ENCODE measurements around the gene DYRK1A.
"Not testable (repeated sequence)": the region's sequence is repeated elsewhere in the genome, so short reads cannot be mapped to it uniquely, and the experiment has no call there.

Gene DYRK1A

GRCh38 chr21:37520801-37521200, 154.2 kb downstream of the DYRK1A start:
- no peak for DNase-seq
- Histone ChIP-seq H3K4me1 (ENCODE audit: control insufficient read depth, insufficient read depth, low read depth, low read length) (no peaks in the 10 kb centered on the region), H3K14ac (ENCODE audit: low read length in 2 of 2) (no peak overlapping the region), H2AK5ac (ENCODE audit: low read length, severe bottlenecking) (no peak overlapping the region), H4K8ac (ENCODE audit: low read length) (no peak overlapping the region), H3K36me3 (ENCODE audit: control insufficient read depth in 1 of 2, insufficient read depth in 2 of 2, low read depth in 1 of 2, low read length in 2 of 2) (peaks cover 14 to 36% of the 10 kb centered on the region in 2 experiments), H3K18ac (ENCODE audit: low read depth in 1 of 2, low read length in 2 of 2) (no peak overlapping the region), H3K27ac (ENCODE audit: low read length, poor library complexity, severe bottlenecking) (no peak overlapping the region), H3K23ac (ENCODE audit: low read length in 2 of 2) (no peak overlapping the region), H4K91ac (ENCODE audit: low read length) (no peak overlapping the region), H3K9me3 (ENCODE audit: control insufficient read depth, low read length) (no peaks in the 10 kb centered on the region), H2BK15ac (ENCODE audit: low read depth, poor library complexity, severe bottlenecking) (no peak overlapping the region), H2AFZ (ENCODE audit: low read depth, low read length) (no peak overlapping the region), H3K27me3 (ENCODE audit: control insufficient read depth in 1 of 2, insufficient read depth in 1 of 2, low read length in 2 of 2) (no peaks in the 10 kb centered on the region), H3K4me3 (ENCODE audit: insufficient read depth in 1 of 2, low read depth in 1 of 2, low read length in 2 of 2) (no peak overlapping the region), H3K4ac (ENCODE audit: low read depth in 1 of 2, low read length in 2 of 2) (no peak overlapping the region), H3K79me1 (replicated peaks; ENCODE audit: low read length, poor library complexity, severe bottlenecking) (peaks cover 12% of the 10 kb centered on the region), H3K4me2 (ENCODE audit: low read length, poor library complexity, severe bottlenecking) (no peak overlapping the region), H2BK12ac (ENCODE audit: low read length in 2 of 2) (no peak overlapping the region), H3K9ac (ENCODE audit: low read length) (no peak overlapping the region), H2BK5ac (ENCODE audit: low read depth, low read length, poor library complexity, severe bottlenecking) (no peak overlapping the region), H2BK120ac (ENCODE audit: low read depth, low read length) (no peak overlapping the region)
- 95% methylated on average over 11 of the region's 11 CpGs for WGBS

- WGBS = 98% methylated on average over 7 of the region's 7 CpGs
- Histone ChIP-seq H2AFZ (ENCODE audit: low read depth, low read length) (no peak overlapping the region), H3K4me2 (ENCODE audit: low read length, poor library complexity, severe bottlenecking) (no peak overlapping the region), H3K27ac (ENCODE audit: low read length, poor library complexity, severe bottlenecking) (no peak overlapping the region), H4K8ac (ENCODE audit: low read length) (no peak overlapping the region), H2BK12ac (ENCODE audit: low read length in 2 of 2) (no peak overlapping the region), H3K23ac (ENCODE audit: low read length in 2 of 2) (no peak overlapping the region), H2BK15ac (ENCODE audit: low read depth, poor library complexity, severe bottlenecking) (no peak overlapping the region), H3K9ac (ENCODE audit: low read length) (no peak overlapping the region), H3K79me1 (replicated peaks; ENCODE audit: low read length, poor library complexity, severe bottlenecking) (peaks cover 7% of the 10 kb centered on the region), H2AK5ac (ENCODE audit: low read length, severe bottlenecking) (no peak overlapping the region), H3K4me3 (ENCODE audit: insufficient read depth in 1 of 2, low read depth in 1 of 2, low read length in 2 of 2) (no peak overlapping the region), H2BK5ac (ENCODE audit: low read depth, low read length, poor library complexity, severe bottlenecking) (no peak overlapping the region), H2BK120ac (ENCODE audit: low read depth, low read length) (no peak overlapping the region), H3K4ac (ENCODE audit: low read depth in 1 of 2, low read length in 2 of 2) (no peak overlapping the region), H3K9me3 (ENCODE audit: control insufficient read depth, low read length) (no peaks in the 10 kb centered on the region), H3K36me3 (ENCODE audit: control insufficient read depth in 1 of 2, insufficient read depth in 2 of 2, low read depth in 1 of 2, low read length in 2 of 2) (peaks cover 14 to 27% of the 10 kb centered on the region in 2 experiments), H3K14ac (ENCODE audit: low read length in 2 of 2) (no peak overlapping the region), H3K4me1 (ENCODE audit: control insufficient read depth, insufficient read depth, low read depth, low read length) (no peaks in the 10 kb centered on the region), H3K18ac (ENCODE audit: low read depth in 1 of 2, low read length in 2 of 2) (no peak overlapping the region), H4K91ac (ENCODE audit: low read length) (no peak overlapping the region), H3K27me3 (ENCODE audit: control insufficient read depth in 1 of 2, insufficient read depth in 1 of 2, low read length in 2 of 2) (no peaks in the 10 kb centered on the region)
- no peak for DNase-seq
These were observed 155.1 kb downstream of the DYRK1A start for GRCh38 chr21:37521658-37522057.

- Histone ChIP-seq H2BK12ac (ENCODE audit: low read length in 2 of 2) (no peak overlapping the region), H3K36me3 (ENCODE audit: control insufficient read depth in 1 of 2, insufficient read depth in 2 of 2, low read depth in 1 of 2, low read length in 2 of 2) (peaks cover 11 to 16% of the 10 kb centered on the region in 2 experiments), H3K14ac (ENCODE audit: low read length in 2 of 2) (no peak overlapping the region), H3K27me3 (ENCODE audit: control insufficient read depth in 1 of 2, insufficient read depth in 1 of 2, low read length in 2 of 2) (no peaks in the 10 kb centered on the region), H3K9ac (ENCODE audit: low read length) (no peak overlapping the region), H3K18ac (ENCODE audit: low read depth in 1 of 2, low read length in 2 of 2) (no peak overlapping the region), H3K4me3 (ENCODE audit: insufficient read depth in 1 of 2, low read depth in 1 of 2, low read length in 2 of 2) (no peak overlapping the region), H4K91ac (ENCODE audit: low read length) (no peak overlapping the region), H3K27ac (ENCODE audit: low read length, poor library complexity, severe bottlenecking) (no peak overlapping the region), H2BK5ac (ENCODE audit: low read depth, low read length, poor library complexity, severe bottlenecking) (no peak overlapping the region), H3K4ac (ENCODE audit: low read depth in 1 of 2, low read length in 2 of 2) (no peak overlapping the region), H2AFZ (ENCODE audit: low read depth, low read length) (no peak overlapping the region), H3K23ac (ENCODE audit: low read length in 2 of 2) (no peak overlapping the region), H3K4me1 (ENCODE audit: control insufficient read depth, insufficient read depth, low read depth, low read length) (no peaks in the 10 kb centered on the region), H2AK5ac (ENCODE audit: low read length, severe bottlenecking) (no peak overlapping the region), H3K9me3 (ENCODE audit: control insufficient read depth, low read length) (no peaks in the 10 kb centered on the region), H2BK120ac (ENCODE audit: low read depth, low read length) (no peak overlapping the region), H4K8ac (ENCODE audit: low read length) (no peak overlapping the region), H3K4me2 (ENCODE audit: low read length, poor library complexity, severe bottlenecking) (no peak overlapping the region), H2BK15ac (ENCODE audit: low read depth, poor library complexity, severe bottlenecking) (no peak overlapping the region), H3K79me1 (replicated peaks; ENCODE audit: low read length, poor library complexity, severe bottlenecking) (peaks cover 4% of the 10 kb centered on the region)
- 95% methylated on average over 9 of the region's 10 CpGs for WGBS
- no peak for DNase-seq
These were observed 156.2 kb downstream of the DYRK1A start for GRCh38 chr21:37522641-37523295.

- not testable (repeated sequence) for H3K4me2 ChIP-seq (ENCODE audit: low read length, poor library complexity, severe bottlenecking); H2BK12ac ChIP-seq (ENCODE audit: low read length in 2 of 2); H3K9me3 ChIP-seq (ENCODE audit: control insufficient read depth, low read length); DNase-seq; H2BK5ac ChIP-seq (ENCODE audit: low read depth, low read length, poor library complexity, severe bottlenecking); H3K4me1 ChIP-seq (ENCODE audit: control insufficient read depth, insufficient read depth, low read depth, low read length); H4K91ac ChIP-seq (ENCODE audit: low read length); H3K27me3 ChIP-seq (ENCODE audit: control insufficient read depth in 1 of 2, insufficient read depth in 1 of 2, low read length in 2 of 2); H2AK5ac ChIP-seq (ENCODE audit: low read length, severe bottlenecking); H3K14ac ChIP-seq (ENCODE audit: low read length in 2 of 2); H3K9ac ChIP-seq (ENCODE audit: low read length); H3K4ac ChIP-seq (ENCODE audit: low read depth in 1 of 2, low read length in 2 of 2); H2BK15ac ChIP-seq (ENCODE audit: low read depth, poor library complexity, severe bottlenecking); H3K23ac ChIP-seq (ENCODE audit: low read length in 2 of 2); H3K36me3 ChIP-seq (ENCODE audit: control insufficient read depth in 1 of 2, insufficient read depth in 2 of 2, low read depth in 1 of 2, low read length in 2 of 2); H3K18ac ChIP-seq (ENCODE audit: low read depth in 1 of 2, low read length in 2 of 2); H3K27ac ChIP-seq (ENCODE audit: low read length, poor library complexity, severe bottlenecking); H3K79me1 ChIP-seq (replicated peaks; ENCODE audit: low read length, poor library complexity, severe bottlenecking); H2AFZ ChIP-seq (ENCODE audit: low read depth, low read length); H3K4me3 ChIP-seq (ENCODE audit: insufficient read depth in 1 of 2, low read depth in 1 of 2, low read length in 2 of 2); H4K8ac ChIP-seq (ENCODE audit: low read length); H2BK120ac ChIP-seq (ENCODE audit: low read depth, low read length)
- 95% methylated on average over 5 of the region's 5 CpGs for WGBS
These were observed 158.4 kb downstream of the DYRK1A start for GRCh38 chr21:37524944-37525343.

Measured in mesenchymal stem cell (in vitro differentiated cells and primary cell).